ENCODE data around the gene CD38.

Gene CD38

DNA sequence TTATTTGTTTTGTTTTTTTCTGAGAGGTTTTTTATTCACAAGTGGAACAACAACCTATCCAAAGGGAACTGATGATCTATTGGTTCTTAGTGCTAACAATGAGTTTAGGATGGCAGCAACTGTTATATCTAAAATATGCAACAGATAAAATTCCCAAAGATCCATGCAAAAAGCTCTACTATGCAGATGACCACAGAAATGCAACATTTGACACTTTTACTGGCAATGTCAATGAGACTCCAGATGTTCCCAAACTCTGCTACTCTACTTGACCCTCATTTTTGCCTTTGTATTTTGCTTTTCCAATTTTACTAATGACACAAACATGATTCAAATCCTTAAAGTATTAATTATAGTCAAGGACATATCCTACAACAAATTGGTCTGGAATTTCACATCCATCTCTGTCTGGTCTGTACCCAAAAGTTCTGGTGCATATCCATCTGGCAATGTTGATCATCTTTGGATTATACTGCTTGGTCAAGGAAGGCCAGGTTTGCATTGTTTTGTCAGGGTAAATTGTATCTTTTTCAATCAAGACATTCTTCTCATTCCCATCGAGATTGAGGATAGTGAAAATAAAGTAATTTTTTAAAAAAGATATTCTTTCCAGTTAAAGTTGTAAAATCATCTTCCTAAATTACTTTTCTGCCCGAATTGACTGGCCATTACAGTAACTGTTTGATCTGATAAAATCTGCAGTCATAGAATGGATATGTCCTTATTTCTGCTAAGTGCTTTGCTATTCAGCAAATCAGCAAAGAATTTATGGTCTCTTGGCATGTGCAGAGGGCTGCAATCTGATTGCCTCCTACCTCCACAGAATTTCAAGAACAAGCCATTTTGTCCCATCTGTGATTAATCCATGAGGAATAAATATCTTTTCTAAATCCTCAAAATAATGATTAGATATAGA lies 86.8 kb downstream of the CD38 start:
- DNase-seq, result peak in 1 of 2 donors; percentile 47
- H2BK5ac ChIP-seq (ENCODE audit: low read depth, low read length, poor library complexity), result no peak overlapping the region
- no peak overlapping the region for H3K9ac ChIP-seq (ENCODE audit: low read length)
- no peak overlapping the region for H3K4me3 ChIP-seq (ENCODE audit: low read depth, low read length)
- H2AK5ac ChIP-seq (ENCODE audit: low read length), result no peak overlapping the region
- no peak overlapping the region for H4K8ac ChIP-seq (ENCODE audit: low read depth, low read length)
- H3K27me3 ChIP-seq (ENCODE audit: insufficient read depth, low read length), result no peaks in the 10 kb centered on the region
- H3K4me1 ChIP-seq (ENCODE audit: control insufficient read depth in 1 of 2, insufficient read depth in 2 of 2, low read length in 2 of 2), result peaks cover 0 to 1% of the 10 kb centered on the region in 2 experiments
- no peak overlapping the region for H3K4me2 ChIP-seq (ENCODE audit: low read length)
- no peak overlapping the region for H4K12ac ChIP-seq (ENCODE audit: low read depth, low read length)
- no peak overlapping the region for H2BK12ac ChIP-seq (ENCODE audit: low read length)
- no peaks in the 10 kb centered on the region for H3K79me1 ChIP-seq (ENCODE audit: low read length)
- H3K4ac ChIP-seq (ENCODE audit: low read depth, low read length), result no peak overlapping the region
- no peak overlapping the region for H3K18ac ChIP-seq (ENCODE audit: low read length)
- H3K14ac ChIP-seq (ENCODE audit: low read length), result no peak overlapping the region
- H2AFZ ChIP-seq (ENCODE audit: insufficient read depth, low read length, poor library complexity), result no peak overlapping the region
- H2BK120ac ChIP-seq (ENCODE audit: insufficient read depth, low read length, poor library complexity), result no peak overlapping the region
- no peak overlapping the region for H4K91ac ChIP-seq (ENCODE audit: low read depth, low read length)
- no peak overlapping the region for H3K27ac ChIP-seq (ENCODE audit: low read depth, low read length)
- no CpG with 5 or more reads among the region's 2 CpGs for WGBS (ENCODE audit: extremely low coverage, insufficient coverage, insufficient read length)
- no peak overlapping the region for H3K23ac ChIP-seq (ENCODE audit: low read length)
- H3K9me3 ChIP-seq (ENCODE audit: insufficient read depth, low read depth, low read length), result peaks cover 2% of the 10 kb centered on the region
- H3K79me2 ChIP-seq (ENCODE audit: control insufficient read depth, insufficient read depth, low read length, poor library complexity), result no peaks in the 10 kb centered on the region
- H3K36me3 ChIP-seq (ENCODE audit: control insufficient read depth in 1 of 2, insufficient read depth in 2 of 2, low read length in 2 of 2), result no peaks in the 10 kb centered on the region

DNA sequence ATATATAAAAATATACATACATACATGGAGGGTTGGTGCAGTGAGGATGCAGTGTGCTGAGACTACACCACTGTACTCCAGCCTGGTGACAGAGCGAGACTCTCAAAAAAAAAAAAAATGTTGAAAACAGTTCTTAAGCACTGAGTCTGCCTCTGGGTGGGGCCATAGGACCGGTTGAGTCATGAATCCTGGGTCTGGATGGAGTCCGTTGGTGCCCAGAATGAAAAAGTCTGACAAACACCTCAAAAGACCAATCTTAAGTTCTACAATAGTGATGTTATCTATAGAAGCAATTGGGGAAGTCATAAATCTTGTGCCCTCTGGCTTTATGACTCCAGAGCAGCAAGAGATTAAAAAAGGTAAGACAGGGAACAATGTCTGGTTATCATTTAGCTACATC lies 90.0 kb downstream of the CD38 start:
- Histone ChIP-seq H2AK5ac (ENCODE audit: low read length) (no peak overlapping the region), H3K4me1 (ENCODE audit: control insufficient read depth in 1 of 2, insufficient read depth in 2 of 2, low read length in 2 of 2) (peaks cover 0 to 1% of the 10 kb centered on the region in 2 experiments), H3K79me2 (ENCODE audit: control insufficient read depth, insufficient read depth, low read length, poor library complexity) (no peaks in the 10 kb centered on the region), H3K27me3 (ENCODE audit: insufficient read depth, low read length) (no peaks in the 10 kb centered on the region), H3K4ac (ENCODE audit: low read depth, low read length) (no peak overlapping the region), H4K8ac (ENCODE audit: low read depth, low read length) (no peak overlapping the region), H3K79me1 (ENCODE audit: low read length) (no peaks in the 10 kb centered on the region), H3K4me2 (ENCODE audit: low read length) (no peak overlapping the region), H3K18ac (ENCODE audit: low read length) (no peak overlapping the region), H3K9me3 (ENCODE audit: insufficient read depth, low read depth, low read length) (no peaks in the 10 kb centered on the region), H2BK120ac (ENCODE audit: insufficient read depth, low read length, poor library complexity) (no peak overlapping the region), H3K27ac (ENCODE audit: low read depth, low read length) (no peak overlapping the region), H3K4me3 (ENCODE audit: low read depth, low read length) (no peak overlapping the region), H2AFZ (ENCODE audit: insufficient read depth, low read length, poor library complexity) (no peak overlapping the region), H3K14ac (ENCODE audit: low read length) (no peak overlapping the region), H2BK12ac (ENCODE audit: low read length) (no peak overlapping the region), H4K91ac (ENCODE audit: low read depth, low read length) (no peak overlapping the region), H2BK5ac (ENCODE audit: low read depth, low read length, poor library complexity) (no peak overlapping the region), H3K36me3 (ENCODE audit: control insufficient read depth in 1 of 2, insufficient read depth in 2 of 2, low read length in 2 of 2) (no peaks in the 10 kb centered on the region), H4K12ac (ENCODE audit: low read depth, low read length) (no peak overlapping the region), H3K23ac (ENCODE audit: low read length) (no peak overlapping the region), H3K9ac (ENCODE audit: low read length) (no peak overlapping the region)
- peak; percentile 82 to 88 for DNase-seq
- WGBS (ENCODE audit: extremely low coverage, insufficient coverage, insufficient read length), result no CpG with 5 or more reads among the region's 3 CpGs

DNA sequence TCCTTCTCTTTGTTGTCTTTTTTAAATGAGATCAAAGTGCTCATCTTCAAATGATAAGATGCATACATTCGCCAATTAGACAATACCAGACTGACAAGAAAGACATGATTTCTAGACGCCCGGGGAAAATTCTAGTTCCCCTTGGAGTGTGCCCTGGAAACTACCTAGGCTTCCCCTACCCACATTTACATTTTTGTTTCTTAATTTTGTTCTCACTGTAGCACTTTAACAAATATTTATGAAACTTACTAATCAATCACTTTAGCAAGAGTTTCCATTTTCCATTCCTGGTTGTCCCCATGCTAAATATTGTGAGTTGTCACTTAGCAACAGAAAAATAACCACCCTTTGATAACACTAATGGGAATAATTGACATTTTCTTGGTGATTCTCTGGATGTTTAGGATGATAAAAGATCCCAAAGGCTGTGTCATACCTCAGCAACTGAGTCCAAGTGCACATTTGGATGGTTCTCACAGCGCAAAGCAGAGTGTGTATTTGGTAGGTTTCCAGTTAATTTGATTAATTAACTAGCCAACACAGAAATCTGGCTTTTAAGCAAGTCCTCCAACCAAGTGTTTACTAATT lies 90.8 kb downstream of the CD38 start:
- H3K27me3 ChIP-seq (ENCODE audit: insufficient read depth, low read length), result no peaks in the 10 kb centered on the region
- no peak overlapping the region for H3K4me3 ChIP-seq (ENCODE audit: low read depth, low read length)
- H2AK5ac ChIP-seq (ENCODE audit: low read length), result no peak overlapping the region
- no peak overlapping the region for H2BK120ac ChIP-seq (ENCODE audit: insufficient read depth, low read length, poor library complexity)
- WGBS (ENCODE audit: extremely low coverage, insufficient coverage, insufficient read length), result no CpG with 5 or more reads among the region's 4 CpGs
- H3K79me2 ChIP-seq (ENCODE audit: control insufficient read depth, insufficient read depth, low read length, poor library complexity), result no peaks in the 10 kb centered on the region
- no peaks in the 10 kb centered on the region for H3K79me1 ChIP-seq (ENCODE audit: low read length)
- H3K9ac ChIP-seq (ENCODE audit: low read length), result no peak overlapping the region
- H3K4ac ChIP-seq (ENCODE audit: low read depth, low read length), result no peak overlapping the region
- H2BK12ac ChIP-seq (ENCODE audit: low read length), result no peak overlapping the region
- no peak overlapping the region for H4K12ac ChIP-seq (ENCODE audit: low read depth, low read length)
- no peak overlapping the region for H3K23ac ChIP-seq (ENCODE audit: low read length)
- H4K8ac ChIP-seq (ENCODE audit: low read depth, low read length), result no peak overlapping the region
- no peak overlapping the region for H4K91ac ChIP-seq (ENCODE audit: low read depth, low read length)
- H3K9me3 ChIP-seq (ENCODE audit: insufficient read depth, low read depth, low read length), result no peaks in the 10 kb centered on the region
- no peaks in the 10 kb centered on the region for H3K36me3 ChIP-seq (ENCODE audit: control insufficient read depth in 1 of 2, insufficient read depth in 2 of 2, low read length in 2 of 2)
- H3K27ac ChIP-seq (ENCODE audit: low read depth, low read length), result no peak overlapping the region
- no peak overlapping the region for H3K18ac ChIP-seq (ENCODE audit: low read length)
- no peak overlapping the region for H3K14ac ChIP-seq (ENCODE audit: low read length)
- H3K4me2 ChIP-seq (ENCODE audit: low read length), result no peak overlapping the region
- H2BK5ac ChIP-seq (ENCODE audit: low read depth, low read length, poor library complexity), result no peak overlapping the region
- peak; percentile 56 to 93 for DNase-seq
- H2AFZ ChIP-seq (ENCODE audit: insufficient read depth, low read length, poor library complexity), result no peak overlapping the region
- H3K4me1 ChIP-seq (ENCODE audit: control insufficient read depth in 1 of 2, insufficient read depth in 2 of 2, low read length in 2 of 2), result peaks cover 0 to 1% of the 10 kb centered on the region in 2 experiments

DNA sequence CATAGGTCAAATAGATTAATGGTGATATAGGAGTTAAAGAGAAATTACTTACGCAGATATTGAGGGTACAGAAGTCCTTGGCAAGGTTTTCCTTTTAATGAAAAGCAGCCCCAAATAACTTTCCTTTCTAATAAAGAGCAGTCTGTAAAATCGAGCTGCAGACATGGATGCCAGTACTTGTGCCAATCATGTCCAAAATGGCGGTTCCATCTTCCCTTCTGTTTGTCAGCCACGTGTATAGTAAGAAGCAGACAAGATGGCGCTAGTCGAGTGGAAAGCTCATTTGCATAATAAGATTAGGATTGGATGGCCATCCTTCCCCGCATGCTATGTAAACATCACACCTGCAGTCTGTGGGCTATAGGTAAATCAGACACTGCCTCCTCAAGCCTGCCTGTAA lies 92.0 kb downstream of the CD38 start:
- Histone ChIP-seq H3K4me3 (ENCODE audit: low read depth, low read length) (no peak overlapping the region), H3K18ac (ENCODE audit: low read length) (no peak overlapping the region), H2BK120ac (ENCODE audit: insufficient read depth, low read length, poor library complexity) (no peak overlapping the region), H3K4me2 (ENCODE audit: low read length) (no peak overlapping the region), H3K9ac (ENCODE audit: low read length) (no peak overlapping the region), H2BK12ac (ENCODE audit: low read length) (no peak overlapping the region), H3K79me1 (ENCODE audit: low read length) (no peaks in the 10 kb centered on the region), H2BK5ac (ENCODE audit: low read depth, low read length, poor library complexity) (no peak overlapping the region), H3K27ac (ENCODE audit: low read depth, low read length) (no peak overlapping the region), H4K91ac (ENCODE audit: low read depth, low read length) (no peak overlapping the region), H3K4me1 (ENCODE audit: control insufficient read depth in 1 of 2, insufficient read depth in 2 of 2, low read length in 2 of 2) (peaks cover 0 to 1% of the 10 kb centered on the region in 2 experiments), H3K14ac (ENCODE audit: low read length) (no peak overlapping the region), H3K4ac (ENCODE audit: low read depth, low read length) (no peak overlapping the region), H4K8ac (ENCODE audit: low read depth, low read length) (no peak overlapping the region), H3K9me3 (ENCODE audit: insufficient read depth, low read depth, low read length) (no peaks in the 10 kb centered on the region), H4K12ac (ENCODE audit: low read depth, low read length) (no peak overlapping the region), H3K23ac (ENCODE audit: low read length) (no peak overlapping the region), H2AFZ (ENCODE audit: insufficient read depth, low read length, poor library complexity) (no peak overlapping the region), H2AK5ac (ENCODE audit: low read length) (no peak overlapping the region), H3K36me3 (ENCODE audit: control insufficient read depth in 1 of 2, insufficient read depth in 2 of 2, low read length in 2 of 2) (no peaks in the 10 kb centered on the region), H3K79me2 (ENCODE audit: control insufficient read depth, insufficient read depth, low read length, poor library complexity) (no peaks in the 10 kb centered on the region), H3K27me3 (ENCODE audit: insufficient read depth, low read length) (no peaks in the 10 kb centered on the region)
- DNase-seq, result peak; percentile 38 to 48
- WGBS (ENCODE audit: extremely low coverage, insufficient coverage, insufficient read length), result no CpG with 5 or more reads among the region's 7 CpGs

Data from trophoblast cell (in vitro differentiated cells and primary cell).